LNCaP clone FGC (cell line): Measurements from ENCODE around the gene NXF2.

Experiments used
- DNase-seq: peaks from one replicate; pipeline ENCODE4 v3.0.0-alpha.2; 2011; ENCODE audit warnings: low read depth
- H3K4me3 ChIP-seq: 2 replicates; pipeline ENCODE4 v1.5.1; 2011; ENCODE audit warnings: mild to moderate bottlenecking, low read depth, low read length, control low read depth
- TF ChIP-seq, protein P1 (sequence below): IDR thresholded peaks from 2 replicates; pipeline ENCODE4 v1.5.1; 2012; ENCODE audit warnings: mild to moderate bottlenecking; ENCODE audit not compliant: control insufficient read depth, insufficient read depth; ENCODE audit errors: extremely low read depth

NXF2 gene

DNA sequence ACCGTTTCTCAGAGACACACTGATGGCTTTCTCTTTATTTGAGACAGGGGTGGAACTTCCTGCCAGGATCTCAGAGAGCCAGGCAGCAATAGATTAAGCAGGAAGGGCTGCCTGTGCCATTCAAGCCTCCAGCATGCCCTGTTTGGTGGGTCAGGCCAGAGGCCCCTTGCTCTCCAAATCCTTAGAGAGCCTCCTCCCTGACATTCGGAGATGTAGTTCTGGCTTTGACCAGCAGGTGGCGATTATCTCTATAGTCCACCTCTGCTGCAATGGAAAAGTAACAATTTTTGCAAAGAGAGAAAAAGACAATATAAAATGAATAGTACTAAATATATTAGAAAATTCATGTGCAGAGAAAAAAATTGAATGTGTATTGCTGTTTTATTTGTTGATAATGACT is 98.9 kb downstream of the NXF2 start:
- TF ChIP-seq, protein P1, sequence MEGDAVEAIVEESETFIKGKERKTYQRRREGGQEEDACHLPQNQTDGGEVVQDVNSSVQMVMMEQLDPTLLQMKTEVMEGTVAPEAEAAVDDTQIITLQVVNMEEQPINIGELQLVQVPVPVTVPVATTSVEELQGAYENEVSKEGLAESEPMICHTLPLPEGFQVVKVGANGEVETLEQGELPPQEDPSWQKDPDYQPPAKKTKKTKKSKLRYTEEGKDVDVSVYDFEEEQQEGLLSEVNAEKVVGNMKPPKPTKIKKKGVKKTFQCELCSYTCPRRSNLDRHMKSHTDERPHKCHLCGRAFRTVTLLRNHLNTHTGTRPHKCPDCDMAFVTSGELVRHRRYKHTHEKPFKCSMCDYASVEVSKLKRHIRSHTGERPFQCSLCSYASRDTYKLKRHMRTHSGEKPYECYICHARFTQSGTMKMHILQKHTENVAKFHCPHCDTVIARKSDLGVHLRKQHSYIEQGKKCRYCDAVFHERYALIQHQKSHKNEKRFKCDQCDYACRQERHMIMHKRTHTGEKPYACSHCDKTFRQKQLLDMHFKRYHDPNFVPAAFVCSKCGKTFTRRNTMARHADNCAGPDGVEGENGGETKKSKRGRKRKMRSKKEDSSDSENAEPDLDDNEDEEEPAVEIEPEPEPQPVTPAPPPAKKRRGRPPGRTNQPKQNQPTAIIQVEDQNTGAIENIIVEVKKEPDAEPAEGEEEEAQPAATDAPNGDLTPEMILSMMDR: peak; percentile 51
- DNase-seq: no peak

More for the DNA sequence above, 98.9 kb downstream of the NXF2 start:
- no peak overlapping the region for H3K4me3 ChIP-seq
